ENCODE results near the gene XPNPEP3.
A peak's percentile ranks its signal among the peaks of the same experiment; 100 is the strongest.
"Not testable (repeated sequence)": the region's sequence is repeated elsewhere in the genome, so short reads cannot be mapped to it uniquely, and the experiment has no call there.

XPNPEP3 gene

GRCh38 chr22:40855071-40855978 lies 1.6 kb upstream of the XPNPEP3 start:
- in situ Hi-C loops (cut with MboI; ENCODE audit: low pct_unique_long_range_greater_than_20kb, low sequenced_read_pairs), result no loop called here
- peak; percentile 21 for DNase-seq

GRCh38 chr22:40855979-40856512 lies 902 bp upstream of the XPNPEP3 start:
- DNase-seq, result no peak
- in situ Hi-C loops (cut with MboI; ENCODE audit: low pct_unique_long_range_greater_than_20kb, low sequenced_read_pairs), result no loop called here

- DNase-seq, result no peak
- in situ Hi-C loops (cut with MboI; ENCODE audit: low pct_unique_long_range_greater_than_20kb, low sequenced_read_pairs), result no loop called here
Observed at GRCh38 chr22:40857309-40857855, 434 bp downstream of the XPNPEP3 start.

- in situ Hi-C loops (cut with MboI; ENCODE audit: low pct_unique_long_range_greater_than_20kb, low sequenced_read_pairs), result no loop called here
- DNase-seq, result no peak
Observed at GRCh38 chr22:40862013-40862412, 5.1 kb downstream of the XPNPEP3 start, which contains the start of gene DNAJB7. Gene DNAJB7 (minus strand): TSS chr22:40862113. CDS start chr22:40861994, 119 bp downstream.

- DNase-seq, result no peak
- in situ Hi-C loops (cut with MboI; ENCODE audit: low pct_unique_long_range_greater_than_20kb, low sequenced_read_pairs), result no loop called here
Observed at GRCh38 chr22:40862537-40862936, 5.6 kb downstream of the XPNPEP3 start.

- in situ Hi-C loops (cut with MboI; ENCODE audit: low pct_unique_long_range_greater_than_20kb, low sequenced_read_pairs), result no loop called here
- DNase-seq, result no peak
Observed at GRCh38 chr22:40867109-40867508, 10.2 kb downstream of the XPNPEP3 start.

GRCh38 chr22:40868379-40868778 lies 11.4 kb downstream of the XPNPEP3 start:
- DNase-seq; in situ Hi-C loops (cut with MboI; ENCODE audit: low pct_unique_long_range_greater_than_20kb, low sequenced_read_pairs): not testable (repeated sequence)

GRCh38 chr22:40874016-40874415 lies 17.1 kb downstream of the XPNPEP3 start:
- no peak for DNase-seq
- in situ Hi-C loops (cut with MboI; ENCODE audit: low pct_unique_long_range_greater_than_20kb, low sequenced_read_pairs), result no loop called here

- in situ Hi-C loops (cut with MboI; ENCODE audit: low pct_unique_long_range_greater_than_20kb, low sequenced_read_pairs), result no loop called here
Observed at GRCh38 chr22:40875111-40875510, 18.2 kb downstream of the XPNPEP3 start.

GRCh38 chr22:40876907-40877306 lies 20.0 kb downstream of the XPNPEP3 start:
- DNase-seq, result no peak
- in situ Hi-C loops (cut with MboI; ENCODE audit: low pct_unique_long_range_greater_than_20kb, low sequenced_read_pairs), result no loop called here

More at GRCh38 chr22:40875111-40875510, 18.2 kb downstream of the XPNPEP3 start:
- no peak for DNase-seq

GRCh38 chr22:40877488-40877887 lies 20.5 kb downstream of the XPNPEP3 start:
- in situ Hi-C loops (cut with MboI; ENCODE audit: low pct_unique_long_range_greater_than_20kb, low sequenced_read_pairs), result no loop called here
- DNase-seq, result no peak

- in situ Hi-C loops (cut with MboI; ENCODE audit: low pct_unique_long_range_greater_than_20kb, low sequenced_read_pairs), result no loop called here
- no peak for DNase-seq
Observed at GRCh38 chr22:40878922-40879321, 22.0 kb downstream of the XPNPEP3 start.

GRCh38 chr22:40889116-40889515 lies 32.2 kb downstream of the XPNPEP3 start:
- in situ Hi-C loops (cut with MboI; ENCODE audit: low pct_unique_long_range_greater_than_20kb, low sequenced_read_pairs), result no loop called here
- DNase-seq, result no peak

- in situ Hi-C loops (cut with MboI; ENCODE audit: low pct_unique_long_range_greater_than_20kb, low sequenced_read_pairs), result no loop called here
- no peak for DNase-seq
Observed at GRCh38 chr22:40890881-40891280, 33.9 kb downstream of the XPNPEP3 start.

GRCh38 chr22:40894417-40894816 lies 37.5 kb downstream of the XPNPEP3 start:
- no peak for DNase-seq
- in situ Hi-C loops (cut with MboI; ENCODE audit: low pct_unique_long_range_greater_than_20kb, low sequenced_read_pairs), result no loop called here

- peak; percentile 58 for DNase-seq
- in situ Hi-C loops (cut with MboI; ENCODE audit: low pct_unique_long_range_greater_than_20kb, low sequenced_read_pairs), result no loop called here
Observed at GRCh38 chr22:40898850-40899357, 42.0 kb downstream of the XPNPEP3 start.

GRCh38 chr22:40904101-40904500 lies 47.2 kb downstream of the XPNPEP3 start:
- in situ Hi-C loops (cut with MboI; ENCODE audit: low pct_unique_long_range_greater_than_20kb, low sequenced_read_pairs), result no loop called here
- no peak for DNase-seq

- in situ Hi-C loops (cut with MboI; ENCODE audit: low pct_unique_long_range_greater_than_20kb, low sequenced_read_pairs), result no loop called here
Observed at GRCh38 chr22:40908895-40909294, 51.9 kb downstream of the XPNPEP3 start.

GRCh38 chr22:40911772-40912171 lies 54.8 kb downstream of the XPNPEP3 start:
- DNase-seq, result no peak
- in situ Hi-C loops (cut with MboI; ENCODE audit: low pct_unique_long_range_greater_than_20kb, low sequenced_read_pairs), result no loop called here

More at GRCh38 chr22:40908895-40909294, 51.9 kb downstream of the XPNPEP3 start:
- no peak for DNase-seq

- DNase-seq; in situ Hi-C loops (cut with MboI; ENCODE audit: low pct_unique_long_range_greater_than_20kb, low sequenced_read_pairs): not testable (repeated sequence)
Observed at GRCh38 chr22:40912987-40913386, 56.0 kb downstream of the XPNPEP3 start.

Measured in KBM-7 (cell line).